Endothelial cell of umbilical vein (primary cell): ENCODE results near the gene ZDHHC13. TPM values are rescaled to one million over a fixed set of nuclear protein-coding genes. Genes with fewer than 3 reads are reported as not detected.

Source experiments
- BruUV-seq: library from RNA; stranded (reverse); fragments of 400-500 nt; replicated peaks from 2 replicates; lab custom pipeline; 2021; lab: Mats Ljungman, UMichigan
- CTCF ChIA-PET: fragments of 300-600, 350-600 bp; sonication (Branson Sonifier 250); formaldehyde crosslinking; loops from one replicate; lab custom pipeline; 2021; ENCODE audit warnings: antibody characterized with exemption, inconsistent platforms; lab: Charles Lee
- POLR2A ChIA-PET: fragments of 300-600, 350-600 bp; sonication (Branson Sonifier 250); formaldehyde crosslinking; loops from one replicate; lab custom pipeline; 2021; ENCODE audit warnings: antibody characterized with exemption, inconsistent platforms; lab: Charles Lee
- DNase-seq: peaks from one replicate; pipeline ENCODE4 v3.0.0-alpha.2; 2011; ENCODE audit warnings: low read depth, low spot score
- FAIRE-seq: peaks from 2 replicates; lab custom pipeline; 2011; peaks lifted over from hg19 to GRCh38; lab: Jason Lieb, UNC
- H2AFZ ChIP-seq: 2 replicates; pipeline ENCODE4 v1.6.0; 2012; ENCODE audit warnings: low read depth, low read length, control low read depth, inconsistent platforms
- H3K27ac ChIP-seq: 2 replicates; pipeline ENCODE4 v1.5.1; 2011; ENCODE audit warnings: low read depth, mild to moderate bottlenecking, control low read depth, low read length, moderate library complexity; ENCODE audit not compliant: insufficient read depth
- H3K27me3 ChIP-seq, 2 experiments: 2 replicates each; pipeline versions ENCODE4 v1.6.0 to v1.6.1; 2011; ENCODE audit warnings: low read length in 2 of 2, mixed read lengths in 1 of 2; ENCODE audit not compliant: control insufficient read depth in 2 of 2, insufficient read depth in 2 of 2
- H3K36me3 ChIP-seq, 2 experiments: 2 replicates in 1 of 2; 3 replicates in 1 of 2; pipeline ENCODE4 v1.5.1; 2011; ENCODE audit warnings: low read length in 2 of 2, mild to moderate bottlenecking in 1 of 2, moderate library complexity in 1 of 2; ENCODE audit not compliant: control insufficient read depth in 2 of 2, insufficient read depth in 2 of 2; ENCODE audit errors: extremely low read depth in 1 of 2
- H3K4me1 ChIP-seq: 3 replicates; pipeline ENCODE4 v1.5.1; 2011; ENCODE audit warnings: mild to moderate bottlenecking, low read length; ENCODE audit not compliant: control insufficient read depth, insufficient read depth; ENCODE audit errors: extremely low read depth
- H3K4me2 ChIP-seq: 2 replicates; pipeline ENCODE4 v1.6.1; 2011; ENCODE audit warnings: low read length, control low read depth, mixed read lengths; ENCODE audit not compliant: insufficient read depth
- H3K4me3 ChIP-seq, 3 experiments: fragments of 200-600 bp in 1 of 3; sonication (generic), shearing (Covaris generic) in 1 of 3; replicated peaks in 1 of 3; 2 replicates each; pipeline ENCODE4 v1.5.1; 2011 to 2016; ENCODE audit warnings: control low read depth in 3 of 3, low read length in 3 of 3, mild to moderate bottlenecking in 2 of 3, inconsistent platforms in 1 of 3, low read depth in 1 of 3, moderate library complexity in 1 of 3; ENCODE audit not compliant: insufficient read depth in 1 of 3
- H3K79me2 ChIP-seq: 2 replicates; pipeline ENCODE4 v1.6.0; 2012; ENCODE audit warnings: low read length, inconsistent platforms; ENCODE audit not compliant: control insufficient read depth, insufficient read depth
- H3K9ac ChIP-seq: replicated peaks from 2 replicates; pipeline ENCODE3; 2011; ENCODE audit warnings: low read length, control low read depth; ENCODE audit not compliant: insufficient read depth; ENCODE audit errors: extremely low read depth
- H3K9me1 ChIP-seq: replicated peaks from 3 replicates; pipeline ENCODE4 v1.6.0; 2011; ENCODE audit warnings: mild to moderate bottlenecking, low read length; ENCODE audit not compliant: control insufficient read depth, insufficient read depth; ENCODE audit errors: extremely low read depth
- H3K9me3 ChIP-seq: replicated peaks from 2 replicates; pipeline ENCODE4 v1.5.1; 2012; ENCODE audit warnings: low read length, inconsistent platforms; ENCODE audit not compliant: control insufficient read depth, insufficient read depth
- H4K20me1 ChIP-seq: replicated peaks from 2 replicates; pipeline ENCODE3; 2011; ENCODE audit warnings: mild to moderate bottlenecking, low read length; ENCODE audit not compliant: control insufficient read depth, insufficient read depth; ENCODE audit errors: extremely low read depth
- EZH2 ChIP-seq: IDR thresholded peaks from 2 replicates; pipeline ENCODE4 v1.6.1; 2012; ENCODE audit warnings: borderline replicate concordance, low read depth, mild to moderate bottlenecking, moderate library complexity, low read length, inconsistent platforms; ENCODE audit not compliant: severe bottlenecking
- FOS ChIP-seq: IDR thresholded peaks from 2 replicates; pipeline ENCODE4 v1.6.1; 2011; ENCODE audit warnings: mild to moderate bottlenecking, low read length, moderate library complexity, borderline replicate concordance; ENCODE audit not compliant: insufficient read depth
- GATA2 ChIP-seq: IDR thresholded peaks from 2 replicates; pipeline ENCODE4 v1.7.0; 2011; ENCODE audit warnings: low read depth, mild to moderate bottlenecking, moderate library complexity, mixed read lengths, low read length; ENCODE audit not compliant: insufficient read length, insufficient read depth
- JUN ChIP-seq: IDR thresholded peaks from 2 replicates; pipeline ENCODE4 v1.6.1; 2011; ENCODE audit warnings: borderline replicate concordance, low read depth; ENCODE audit not compliant: insufficient read length, insufficient read depth
- MYC ChIP-seq: IDR thresholded peaks from one replicate; pipeline ENCODE4 v1.6.1; 2011; ENCODE audit warnings: mild to moderate bottlenecking, low read depth, low read length
- POLR2A ChIP-seq: IDR thresholded peaks from 2 replicates; pipeline ENCODE4 v1.6.1; 2012; ENCODE audit warnings: low read depth, mild to moderate bottlenecking, control low read depth, low read length
- POLR2AphosphoS5 ChIP-seq: IDR thresholded peaks from 2 replicates; pipeline ENCODE4 v1.6.1; 2012; ENCODE audit warnings: low read depth, mild to moderate bottlenecking, control low read depth, low read length, moderate library complexity; ENCODE audit not compliant: insufficient read depth
- dilution Hi-C: fragments of 300-500 bp; cut with MboI; formaldehyde crosslinking; loops from one replicate; pipeline ENCODE4 v1.15.0; 2019; ENCODE audit warnings: low sequenced_read_pairs; ENCODE audit not compliant: extremely low pct_ligation_motif_present
- intact Hi-C: fragments of 100-400 bp; cut with micrococcal nuclease; formaldehyde crosslinking; loops from one replicate; pipeline ENCODE4 v1.10.0; 2022
- polyA plus RNA-seq, 4 experiments: library from polyadenylated mRNA; depleted of rRNA in 3 of 4; stranded (reverse) in 3 of 4; unstranded in 1 of 4; fragments of >200 nt; gene quantifications; 2 replicates each; pipeline versions ENCODE4 v1.2.1 to v1.2.3, GENCODE V29; 2011 to 2012; ENCODE audit warnings: missing spikeins in 1 of 4
- total RNA-seq: library from RNA; stranded (reverse); gene quantifications from 2 replicates; pipeline ENCODE4 v1.2.3, GENCODE V29; 2021
- TF ChIP-seq, protein P1 (sequence below), 2 donors: IDR thresholded peaks; 1 replicate in 1 of 2; 2 replicates in 1 of 2; pipeline ENCODE4 v1.5.1; 2011; ENCODE audit warnings: low read length in 2 of 2, mild to moderate bottlenecking in 2 of 2, moderate library complexity in 2 of 2, control low read depth in 1 of 2, inconsistent platforms in 1 of 2, low read depth in 1 of 2; ENCODE audit not compliant: insufficient read depth in 1 of 2; ENCODE audit errors: extremely low read depth in 1 of 2
- TF ChIP-seq, protein P2 (sequence below): IDR thresholded peaks from 2 replicates; pipeline ENCODE4 v1.6.1; 2011; ENCODE audit not compliant: insufficient read depth, insufficient read length

Gene ZDHHC13
- total and polyA plus RNA-seq, 2 donors (not counting 3 experiments of a cell fraction or from before 2014, with no cell fraction given): 37.4 to 52.9 TPM

- DNase-seq (no peak), FAIRE-seq (no peak)
- Histone ChIP-seq H3K4me1 (peaks cover 1% of the 10 kb centered on the region), H3K27me3 (no peaks in the 10 kb centered on the region), H3K4me3 (no peak overlapping the region), H2AFZ (no peak overlapping the region), H3K79me2 (no peaks in the 10 kb centered on the region), H3K27ac (no peak overlapping the region), H3K9me3 (no peaks in the 10 kb centered on the region), H3K4me2 (no peak overlapping the region), H3K36me3 (peaks cover 10 to 27% of the 10 kb centered on the region in 2 experiments), H4K20me1 (no peaks in the 10 kb centered on the region), H3K9ac (no peak overlapping the region), H3K9me1 (no peaks in the 10 kb centered on the region)
- ChIA-PET CTCF (interaction anchor here (3.6 kb wide), 1 partner anchor 100 kb away, joined by 15 read pairs; no protein-coding TSS in a partner anchor), POLR2A (no interaction called here)
- intact Hi-C loops: no loop called here
- dilution Hi-C loops: no loop called here
- BruUV-seq: no TSS peak
- TF ChIP-seq, protein P1, sequence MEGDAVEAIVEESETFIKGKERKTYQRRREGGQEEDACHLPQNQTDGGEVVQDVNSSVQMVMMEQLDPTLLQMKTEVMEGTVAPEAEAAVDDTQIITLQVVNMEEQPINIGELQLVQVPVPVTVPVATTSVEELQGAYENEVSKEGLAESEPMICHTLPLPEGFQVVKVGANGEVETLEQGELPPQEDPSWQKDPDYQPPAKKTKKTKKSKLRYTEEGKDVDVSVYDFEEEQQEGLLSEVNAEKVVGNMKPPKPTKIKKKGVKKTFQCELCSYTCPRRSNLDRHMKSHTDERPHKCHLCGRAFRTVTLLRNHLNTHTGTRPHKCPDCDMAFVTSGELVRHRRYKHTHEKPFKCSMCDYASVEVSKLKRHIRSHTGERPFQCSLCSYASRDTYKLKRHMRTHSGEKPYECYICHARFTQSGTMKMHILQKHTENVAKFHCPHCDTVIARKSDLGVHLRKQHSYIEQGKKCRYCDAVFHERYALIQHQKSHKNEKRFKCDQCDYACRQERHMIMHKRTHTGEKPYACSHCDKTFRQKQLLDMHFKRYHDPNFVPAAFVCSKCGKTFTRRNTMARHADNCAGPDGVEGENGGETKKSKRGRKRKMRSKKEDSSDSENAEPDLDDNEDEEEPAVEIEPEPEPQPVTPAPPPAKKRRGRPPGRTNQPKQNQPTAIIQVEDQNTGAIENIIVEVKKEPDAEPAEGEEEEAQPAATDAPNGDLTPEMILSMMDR (IDR thresholded peaks at IDR 0.05; ENCODE audit: extremely low read depth in 1 of 2, insufficient read depth in 1 of 2, low read depth in 1 of 2, low read length in 2 of 2): no peak
- peak; percentile 27 for TF ChIP-seq GATA2
Observed at GRCh38 chr11:19176629-19177186, 59.7 kb downstream of the ZDHHC13 start.

DNA sequence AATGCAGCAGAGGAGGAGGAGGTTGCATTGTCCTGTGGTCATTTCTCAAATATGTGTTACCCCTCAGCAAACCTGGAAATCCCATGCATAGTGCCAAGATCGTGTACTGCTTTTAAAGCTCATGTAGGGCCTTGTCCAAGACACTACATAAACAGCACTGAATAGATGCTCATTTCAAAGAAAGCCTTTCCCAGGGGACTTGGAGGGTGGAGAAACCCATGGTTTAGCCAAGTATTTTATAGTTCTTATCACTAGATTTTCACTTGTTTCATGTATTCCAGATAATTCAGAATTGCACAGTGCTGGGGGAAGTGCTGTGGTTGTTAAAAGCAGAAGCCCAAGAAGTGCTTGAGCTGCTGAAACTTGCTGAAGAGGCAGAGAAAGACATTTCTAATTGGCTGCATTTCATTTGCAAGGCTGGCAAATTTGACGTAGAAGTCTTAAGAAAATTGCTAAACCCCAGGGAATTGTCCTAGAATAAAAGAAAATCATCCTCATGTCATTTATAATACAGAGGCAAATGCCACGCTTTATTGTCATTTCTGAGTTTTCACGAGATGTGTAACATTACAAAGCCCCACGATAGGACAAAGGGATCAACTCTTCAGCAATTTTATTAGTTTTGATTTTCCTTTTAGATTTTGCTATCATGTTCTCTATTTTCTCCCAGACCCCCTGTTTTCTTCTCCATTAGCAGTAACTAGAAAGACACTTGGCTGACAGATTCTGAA is 64.7 kb downstream of the ZDHHC13 start:
- ChIA-PET CTCF (interaction anchor here (1.0 to 1.8 kb wide), 3 partner anchors 12 to 111 kb away, joined by 4 to 6 read pairs (median 5); no protein-coding TSS in a partner anchor), POLR2A (no interaction called here)
- Histone ChIP-seq H3K9ac (no peak overlapping the region), H3K9me1 (no peaks in the 10 kb centered on the region), H3K27ac (no peak overlapping the region), H3K4me1 (no peaks in the 10 kb centered on the region), H4K20me1 (no peaks in the 10 kb centered on the region), H2AFZ (no peak overlapping the region), H3K4me2 (no peak overlapping the region), H3K79me2 (no peaks in the 10 kb centered on the region), H3K4me3 (no peak overlapping the region), H3K9me3 (no peaks in the 10 kb centered on the region), H3K27me3 (no peaks in the 10 kb centered on the region), H3K36me3 (peaks cover 0 to 7% of the 10 kb centered on the region in 2 experiments)
- BruUV-seq: no TSS peak
- dilution Hi-C loops (no loop called here), intact Hi-C loops (no loop called here)
- FAIRE-seq: no peak
- TF ChIP-seq GATA2: no peak
- no peak for TF ChIP-seq POLR2A
- TF ChIP-seq JUN: no peak
- no peak for TF ChIP-seq FOS
- TF ChIP-seq POLR2AphosphoS5: no peak
- no peak for TF ChIP-seq EZH2
- no peak for TF ChIP-seq MYC
- TF ChIP-seq, protein P2, sequence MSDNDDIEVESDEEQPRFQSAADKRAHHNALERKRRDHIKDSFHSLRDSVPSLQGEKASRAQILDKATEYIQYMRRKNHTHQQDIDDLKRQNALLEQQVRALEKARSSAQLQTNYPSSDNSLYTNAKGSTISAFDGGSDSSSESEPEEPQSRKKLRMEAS: no peak
- TF ChIP-seq, protein P1 (IDR thresholded peaks at IDR 0.05; ENCODE audit: extremely low read depth in 1 of 2, insufficient read depth in 1 of 2, low read depth in 1 of 2, low read length in 2 of 2): no peak
- no peak for DNase-seq
